Neural crest cell (in vitro differentiated cells): Measurements from ENCODE around the gene NUBPL. TPM values are rescaled to one million over a fixed set of nuclear protein-coding genes. Genes with fewer than 3 reads are reported as not detected.

Experiments
- DNase-seq: peaks from one replicate; pipeline ENCODE4 v3.0.0; 2021; ENCODE audit warnings: low read depth, mixed read lengths, low spot score
- H3K27ac Mint-ChIP-seq: one replicate; pipeline ENCODE4 v1.8.0; 2021; ENCODE audit warnings: mild to moderate bottlenecking, mixed read lengths; ENCODE audit not compliant: unreplicated experiment
- H3K27me3 Mint-ChIP-seq: 2 replicates; pipeline ENCODE4 v1.8.0; 2021; ENCODE audit warnings: low read depth, mild to moderate bottlenecking, mixed read lengths
- H3K36me3 Mint-ChIP-seq: 2 replicates; pipeline ENCODE4 v1.8.0; 2021; ENCODE audit warnings: low read depth, mild to moderate bottlenecking, mixed read lengths
- H3K4me1 Mint-ChIP-seq: 2 replicates; pipeline ENCODE4 v1.8.0; 2021; ENCODE audit warnings: mixed read lengths
- H3K4me3 Mint-ChIP-seq: one replicate; pipeline ENCODE4 v1.8.0; 2021; ENCODE audit warnings: mild to moderate bottlenecking, mixed read lengths
- H3K9me3 Mint-ChIP-seq: 2 replicates; pipeline ENCODE4 v1.8.0; 2021; ENCODE audit warnings: mixed read lengths
- CTCF ChIP-seq: fragments of 200-600 bp; sonication (generic); conservative IDR thresholded peaks from 2 replicates; pipeline ENCODE4 v1.5.0; 2021; ENCODE audit warnings: antibody characterized with exemption, mild to moderate bottlenecking
- total RNA-seq: library from RNA; stranded (reverse); gene quantifications from 2 replicates; pipeline ENCODE4 v1.2.1, GENCODE V29; 2021

The NUBPL gene
- total RNA-seq, 1 donor from 2014 or later, result 13.2 TPM

GRCh38 chr14:31712244-31713127 lies 151.3 kb downstream of the NUBPL start:
- Mint-ChIP-seq H3K9me3 (peaks cover 13% of the 10 kb centered on the region), H3K4me3 (no peak overlapping the region), H3K27me3 (no peaks in the 10 kb centered on the region), H3K27ac (no peak overlapping the region), H3K4me1 (peaks cover 4% of the 10 kb centered on the region), H3K36me3 (peaks cover 45% of the 10 kb centered on the region)
- DNase-seq, result no peak
- TF ChIP-seq CTCF, result no peak

DNA sequence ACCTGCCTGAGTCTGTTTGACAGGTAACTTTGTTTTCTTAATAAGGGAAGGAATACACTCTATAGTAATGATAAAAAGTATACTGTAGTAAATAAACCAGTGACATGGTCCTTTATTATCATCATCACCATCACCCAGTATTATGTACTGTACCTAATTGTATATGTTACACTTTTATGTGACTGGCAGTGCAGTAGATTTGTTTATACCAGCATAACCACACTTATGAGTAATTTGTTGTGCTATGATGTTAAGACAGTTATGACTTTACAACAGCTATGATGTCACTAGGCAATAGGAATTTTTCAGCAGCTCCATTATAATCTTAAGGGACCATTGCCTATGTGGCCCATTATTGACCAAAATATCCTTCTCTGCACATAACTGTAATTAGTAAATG lies 155.0 kb downstream of the NUBPL start:
- no peak overlapping the region for H3K27ac Mint-ChIP-seq
- H3K36me3 Mint-ChIP-seq, result peaks cover 22% of the 10 kb centered on the region
- no peaks in the 10 kb centered on the region for H3K27me3 Mint-ChIP-seq
- peaks cover 4% of the 10 kb centered on the region for H3K9me3 Mint-ChIP-seq
- no peak for DNase-seq
- no peak for TF ChIP-seq CTCF
- no peak overlapping the region for H3K4me3 Mint-ChIP-seq
- H3K4me1 Mint-ChIP-seq, result peaks cover 8% of the 10 kb centered on the region

DNA sequence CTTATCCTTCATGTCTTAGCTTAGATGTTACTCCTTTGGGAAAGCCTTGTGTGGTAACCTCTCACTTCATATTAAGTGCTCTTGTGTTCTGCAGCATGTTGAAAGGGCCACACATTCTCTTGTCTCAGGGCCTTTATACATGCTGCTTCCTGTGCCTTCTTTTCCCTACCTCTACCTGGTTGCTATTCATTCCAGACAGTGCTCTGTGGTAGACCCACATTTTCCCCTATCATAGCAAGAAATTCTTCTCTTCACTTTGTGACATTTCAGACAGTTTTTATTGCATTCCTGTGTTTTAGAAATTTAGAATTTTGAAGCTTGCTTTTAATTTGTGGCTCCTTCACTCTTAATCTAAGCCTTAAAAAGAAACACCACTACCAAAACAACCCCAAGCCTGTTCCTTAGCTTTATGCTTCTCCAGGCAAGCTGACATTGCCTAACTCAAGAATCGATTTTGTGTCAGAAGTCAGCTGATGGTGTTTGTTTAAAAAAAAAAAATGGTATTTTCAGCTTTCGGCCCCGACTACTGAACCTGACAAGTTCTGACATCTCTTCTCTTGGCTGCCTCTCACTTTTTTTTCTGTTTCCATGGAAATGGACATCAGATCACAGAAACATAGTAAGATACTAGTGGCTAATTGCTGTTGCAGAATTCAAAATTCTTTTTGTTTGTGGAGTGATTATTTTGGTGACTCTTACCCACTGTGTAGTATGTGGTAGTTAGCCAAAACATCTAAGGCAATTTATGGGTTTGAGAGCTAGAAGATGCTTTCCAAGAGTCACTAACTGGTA lies 156.3 kb downstream of the NUBPL start:
- Mint-ChIP-seq H3K9me3 (peaks cover 2% of the 10 kb centered on the region), H3K4me1 (peaks cover 8% of the 10 kb centered on the region), H3K4me3 (no peak overlapping the region), H3K36me3 (peaks cover 16% of the 10 kb centered on the region), H3K27me3 (no peaks in the 10 kb centered on the region), H3K27ac (no peak overlapping the region)
- TF ChIP-seq CTCF, result no peak
- DNase-seq, result no peak

DNA sequence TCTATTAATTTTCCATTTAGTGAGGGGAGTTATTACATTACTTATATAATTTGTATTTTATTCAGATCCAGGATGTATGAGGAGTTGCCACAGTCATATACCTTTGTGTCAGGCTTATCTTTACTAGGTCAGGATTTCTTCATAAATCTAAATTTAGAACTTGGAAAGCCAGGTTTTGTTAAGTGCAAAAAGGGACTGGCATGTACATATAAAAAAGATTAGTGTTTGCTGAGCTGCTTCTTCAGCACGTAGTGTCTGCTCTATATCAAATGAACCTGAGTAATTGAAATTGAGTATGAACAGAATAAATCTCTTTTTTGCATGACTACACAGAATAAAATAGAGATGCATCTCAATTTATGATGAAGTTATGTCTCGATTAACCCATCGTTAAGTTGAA lies 157.4 kb downstream of the NUBPL start:
- Mint-ChIP-seq H3K27ac (no peak overlapping the region), H3K4me1 (peaks cover 8% of the 10 kb centered on the region), H3K27me3 (no peaks in the 10 kb centered on the region), H3K4me3 (no peak overlapping the region), H3K36me3 (peaks cover 15% of the 10 kb centered on the region), H3K9me3 (peaks cover 2% of the 10 kb centered on the region)
- no peak for DNase-seq
- no peak for TF ChIP-seq CTCF

- no peak for DNase-seq
- peaks cover 15% of the 10 kb centered on the region for H3K36me3 Mint-ChIP-seq
- no peak for TF ChIP-seq CTCF
- H3K4me1 Mint-ChIP-seq, result peaks cover 8% of the 10 kb centered on the region
- no peaks in the 10 kb centered on the region for H3K27me3 Mint-ChIP-seq
- H3K9me3 Mint-ChIP-seq, result peaks cover 2% of the 10 kb centered on the region
- no peak overlapping the region for H3K27ac Mint-ChIP-seq
- no peak overlapping the region for H3K4me3 Mint-ChIP-seq
Measured at GRCh38 chr14:31718985-31719384, 157.8 kb downstream of the NUBPL start.
